ENCODE data around the gene FAM177A1. TPM values are rescaled to one million over a fixed set of nuclear protein-coding genes. Genes with fewer than 3 reads are reported as not detected.
"Not testable (repeated sequence)": the region's sequence is repeated elsewhere in the genome, so short reads cannot be mapped to it uniquely, and the experiment has no call there.

Gene FAM177A1
- polyA plus RNA-seq, 2 of the 4 experiments (the other 2 are of a cell fraction) = 76.9 to 102 TPM

- Histone ChIP-seq H3K27ac (peak overlapping the region; percentile 82 to 88; a peak in 5 of 6 replicates), H3K4me2 (peak overlapping the region; percentile 71), H3K4me1 (peaks cover 51% of the 10 kb centered on the region), H3K9me3 (no peaks in the 10 kb centered on the region), H3K4me3 (no peak overlapping the region)
- WGBS (ENCODE audit: missing lambda C conversion rate) = 23% methylated on average over 1 of the region's 1 CpG
- ATAC-seq (peak in 1 of 2 experiments; percentile 20; a peak in 2 of 6 replicates), DNase-seq (ENCODE audit: low read depth in 1 of 2, low spot score in 1 of 2) (peak in 1 of 2 experiments; percentile 34), FAIRE-seq (no peak)
- TF ChIP-seq ZFP36 (IDR thresholded peaks at IDR 0.05; ENCODE audit: borderline replicate concordance, partially characterized antibody) = no peak
- TF ChIP-seq RNF2 (IDR thresholded peaks at IDR 0.05; ENCODE audit: borderline replicate concordance, low read depth) = no peak
- TF ChIP-seq REST (IDR thresholded peaks at IDR 0.05) = no peak
- no peak for TF ChIP-seq PBX3 (IDR thresholded peaks at IDR 0.05)
- no peak for TF ChIP-seq CEBPB (IDR thresholded peaks at IDR 0.05)
- no peak for TF ChIP-seq ZNF302 (CRISPR knock-in tag; IDR thresholded peaks at IDR 0.05)
- CTCF ChIA-PET = interaction anchor here (1.5 kb wide), 1 partner anchor 12 kb away, joined by 3 read pairs; no protein-coding TSS in a partner anchor
- POLR2A ChIA-PET = interaction anchor here (0.7 to 1.0 kb wide), 3 partner anchors 67 to 352 kb away, joined by 3 to 4 read pairs (median 3); partner anchors contain the start of gene BAZ1A
Measured at GRCh38 chr14:35051796-35052195, 5.7 kb downstream of the FAM177A1 start.

- FAIRE-seq (no peak), ATAC-seq (no peak), DNase-seq (ENCODE audit: low read depth in 1 of 2, low spot score in 1 of 2) (no peak)
- Histone ChIP-seq H3K4me3 (no peak overlapping the region), H3K27ac (peak overlapping the region; percentile 33 to 88; a peak in 3 of 6 replicates), H3K4me2 (no peak overlapping the region), H3K4me1 (peaks cover 51% of the 10 kb centered on the region), H3K9me3 (no peaks in the 10 kb centered on the region)
- ChIA-PET POLR2A (no interaction called here), CTCF (no interaction called here)
- 73% methylated on average over 2 of the region's 2 CpGs for WGBS (ENCODE audit: missing lambda C conversion rate)
- TF ChIP-seq RFX5 (IDR thresholded peaks at IDR 0.05) (no peak), HEYL (CRISPR knock-in tag; IDR thresholded peaks at IDR 0.05) (no peak), HOXB13 (CRISPR knock-in tag; IDR thresholded peaks at IDR 0.05; ENCODE audit: low read depth) (no peak), USF2 (IDR thresholded peaks at IDR 0.05) (no peak), REST (IDR thresholded peaks at IDR 0.05) (no peak), POLR2A (IDR thresholded peaks at IDR 0.05; ENCODE audit: low read length) (no peak), HMGXB4 (CRISPR knock-in tag; IDR thresholded peaks at IDR 0.05; ENCODE audit: borderline replicate concordance) (no peak), KDM1A (IDR thresholded peaks at IDR 0.05; ENCODE audit: low read depth) (no peak), E2F6 (IDR thresholded peaks at IDR 0.05; ENCODE audit: borderline replicate concordance, low read depth) (no peak), MYC (IDR thresholded peaks at IDR 0.05; ENCODE audit: borderline replicate concordance, low read length) (no peak), HOXA7 (CRISPR knock-in tag; IDR thresholded peaks at IDR 0.05) (no peak), JUNB (IDR thresholded peaks at IDR 0.05) (no peak)
Measured at GRCh38 chr14:35052637-35053036, 6.6 kb downstream of the FAM177A1 start.

- peak overlapping the region; percentile 76 for H3K4me2 ChIP-seq
- H3K4me3 ChIP-seq, FAIRE-seq, H3K9me3 ChIP-seq: not testable (repeated sequence)
- 85% methylated on average over 1 of the region's 1 CpG for WGBS (ENCODE audit: missing lambda C conversion rate)
- ChIA-PET CTCF (interaction anchor here (0.6 to 0.8 kb wide), 3 partner anchors 36 to 197 kb away, joined by 3 read pairs; partner anchors contain the start of gene BAZ1A), POLR2A (interaction anchor here (0.7 kb wide), 2 partner anchors 10 to 60 kb away, joined by 4 to 5 read pairs; partner anchors contain the start of gene PPP2R3C)
- DNase-seq (ENCODE audit: low read depth in 1 of 2, low spot score in 1 of 2) (peak in 1 of 2 experiments; percentile 52), ATAC-seq (peak; percentile 62 to 82; a peak in 4 of 6 replicates)
- peak overlapping the region; percentile 70 to 72 for H3K27ac ChIP-seq
- H3K4me1 ChIP-seq = peaks cover 24% of the 10 kb centered on the region
Measured at GRCh38 chr14:35061113-35061791, 15.2 kb downstream of the FAM177A1 start.
